HepG2 (cell line): ENCODE data around the gene TTBK1. TPM values are rescaled to one million over a fixed set of nuclear protein-coding genes. Genes with fewer than 3 reads are reported as not detected.

ENCODE experiments used
- ATF7 ChIP-seq, 2 experiments: fragments of 450-650 bp in 1 of 2; sonication (generic) in 1 of 2; formaldehyde crosslinking in 1 of 2; IDR thresholded peaks; 2 replicates each; pipeline versions ENCODE4 v1.4.0 to v1.6.1; 2016 to 2020; ENCODE audit warnings: antibody characterized with exemption in 1 of 2, mild to moderate bottlenecking in 1 of 2, missing genetic modification reagents in 1 of 2
- FOXJ3 ChIP-seq: sonication (generic); formaldehyde crosslinking; IDR thresholded peaks from 2 replicates; pipeline ENCODE4 v1.4.0; 2020; ENCODE audit warnings: missing genetic modification reagents, mild to moderate bottlenecking, borderline replicate concordance
- FOXK2 ChIP-seq: fragments of 450-650 bp; IDR thresholded peaks from 2 replicates; pipeline ENCODE4 v1.6.1; 2016
- GPN1 ChIP-seq: sonication (generic); formaldehyde crosslinking; IDR thresholded peaks from 2 replicates; pipeline ENCODE4 v1.5.1; 2020; ENCODE audit warnings: missing genetic modification reagents, borderline replicate concordance
- ISL2 ChIP-seq: sonication (generic); formaldehyde crosslinking; IDR thresholded peaks from 2 replicates; pipeline ENCODE4 v1.5.0; 2020; ENCODE audit warnings: missing genetic modification reagents
- ISX ChIP-seq: sonication (generic); formaldehyde crosslinking; conservative IDR thresholded peaks from 2 replicates; pipeline ENCODE4 v1.5.0; 2020; ENCODE audit warnings: missing genetic modification reagents
- JUND ChIP-seq: sonication (generic); formaldehyde crosslinking; IDR thresholded peaks from 2 replicates; pipeline ENCODE4 v1.8.0; 2022; ENCODE audit warnings: mild to moderate bottlenecking, missing genetic modification reagents
- MEIS1 ChIP-seq: sonication (generic); formaldehyde crosslinking; IDR thresholded peaks from 2 replicates; pipeline ENCODE4 v1.9.0; 2021; ENCODE audit warnings: mild to moderate bottlenecking, missing genetic modification reagents, moderate library complexity, borderline replicate concordance
- NFIB ChIP-seq: sonication (generic); formaldehyde crosslinking; IDR thresholded peaks from 2 replicates; pipeline ENCODE4 v1.9.0; 2021; ENCODE audit warnings: missing genetic modification reagents, mild to moderate bottlenecking, borderline replicate concordance
- RFXAP ChIP-seq: sonication (generic); formaldehyde crosslinking; IDR thresholded peaks from 2 replicates; pipeline ENCODE4 v1.4.0; 2020; ENCODE audit warnings: missing genetic modification reagents, borderline replicate concordance
- SNAPC2 ChIP-seq: sonication (generic); formaldehyde crosslinking; IDR thresholded peaks from 2 replicates; pipeline ENCODE4 v1.8.1; 2022; ENCODE audit warnings: mild to moderate bottlenecking, missing genetic modification reagents
- SP4 ChIP-seq: sonication (generic); formaldehyde crosslinking; IDR thresholded peaks from 2 replicates; pipeline ENCODE4 v1.8.1; 2023; ENCODE audit warnings: mild to moderate bottlenecking, missing genetic modification reagents
- ZFP37 ChIP-seq: sonication (generic); formaldehyde crosslinking; IDR thresholded peaks from 2 replicates; pipeline ENCODE4 v1.4.0; 2020; ENCODE audit warnings: missing genetic modification reagents, borderline replicate concordance
- ZNF558 ChIP-seq: sonication (generic); formaldehyde crosslinking; IDR thresholded peaks from 2 replicates; pipeline ENCODE4 v1.9.0; 2022; ENCODE audit warnings: mild to moderate bottlenecking, missing genetic modification reagents, borderline replicate concordance
- ZNF605 ChIP-seq: sonication (generic); formaldehyde crosslinking; IDR thresholded peaks from 2 replicates; pipeline ENCODE4 v1.8.0; 2022; ENCODE audit warnings: mild to moderate bottlenecking, missing genetic modification reagents
- ZNF674 ChIP-seq: sonication (generic); formaldehyde crosslinking; IDR thresholded peaks from 2 replicates; pipeline ENCODE4 v1.5.0; 2020; ENCODE audit warnings: low read depth, mild to moderate bottlenecking, missing genetic modification reagents
- ZNF83 ChIP-seq: sonication (generic); formaldehyde crosslinking; IDR thresholded peaks from 2 replicates; pipeline ENCODE4 v1.4.0; 2020; ENCODE audit warnings: missing genetic modification reagents, mild to moderate bottlenecking, borderline replicate concordance
- ZSCAN9 ChIP-seq: IDR thresholded peaks from 2 replicates; pipeline ENCODE4 v1.6.1; 2016; ENCODE audit warnings: borderline replicate concordance
- polyA plus RNA-seq, 8 experiments: library from polyadenylated mRNA; depleted of rRNA in 3 of 8; stranded (reverse) in 7 of 8; unstranded in 1 of 8; fragments of >200 nt; fragmentation: Illumina TruSeq in 4 of 8; extraction: Trizol in 4 of 8; gene quantifications; 2 replicates each; pipeline versions ENCODE4 v1.2.1 to v1.2.3, GENCODE V29; 2011 to 2016; ENCODE audit warnings: low read depth in 4 of 8, missing spikeins in 1 of 8, mixed read lengths in 1 of 8; ENCODE audit not compliant: insufficient read depth in 1 of 8
- total RNA-seq, 5 experiments: library from RNA; depleted of rRNA; stranded (reverse); fragments of >200 nt; fragmentation: Illumina TruSeq; extraction: Trizol; gene quantifications; 2 replicates each; pipeline ENCODE4 v1.2.3, GENCODE V29; 2016; ENCODE audit warnings: low read depth in 1 of 5
- TF ChIP-seq, protein P1 (sequence below): sonication (generic); formaldehyde crosslinking; IDR thresholded peaks from 2 replicates; pipeline ENCODE4 v1.5.1; 2020; ENCODE audit warnings: missing genetic modification reagents, mild to moderate bottlenecking, borderline replicate concordance
- TF ChIP-seq, protein P2 (sequence below): sonication (generic); formaldehyde crosslinking; IDR thresholded peaks from 2 replicates; pipeline ENCODE4 v1.4.0; 2020; ENCODE audit warnings: missing genetic modification reagents

The TTBK1 gene
- total and polyA plus RNA-seq, 2 of the 13 experiments (the other 11 are each of a cell fraction or from before 2014, with no cell fraction given), result 0.24 to 0.33 TPM

DNA sequence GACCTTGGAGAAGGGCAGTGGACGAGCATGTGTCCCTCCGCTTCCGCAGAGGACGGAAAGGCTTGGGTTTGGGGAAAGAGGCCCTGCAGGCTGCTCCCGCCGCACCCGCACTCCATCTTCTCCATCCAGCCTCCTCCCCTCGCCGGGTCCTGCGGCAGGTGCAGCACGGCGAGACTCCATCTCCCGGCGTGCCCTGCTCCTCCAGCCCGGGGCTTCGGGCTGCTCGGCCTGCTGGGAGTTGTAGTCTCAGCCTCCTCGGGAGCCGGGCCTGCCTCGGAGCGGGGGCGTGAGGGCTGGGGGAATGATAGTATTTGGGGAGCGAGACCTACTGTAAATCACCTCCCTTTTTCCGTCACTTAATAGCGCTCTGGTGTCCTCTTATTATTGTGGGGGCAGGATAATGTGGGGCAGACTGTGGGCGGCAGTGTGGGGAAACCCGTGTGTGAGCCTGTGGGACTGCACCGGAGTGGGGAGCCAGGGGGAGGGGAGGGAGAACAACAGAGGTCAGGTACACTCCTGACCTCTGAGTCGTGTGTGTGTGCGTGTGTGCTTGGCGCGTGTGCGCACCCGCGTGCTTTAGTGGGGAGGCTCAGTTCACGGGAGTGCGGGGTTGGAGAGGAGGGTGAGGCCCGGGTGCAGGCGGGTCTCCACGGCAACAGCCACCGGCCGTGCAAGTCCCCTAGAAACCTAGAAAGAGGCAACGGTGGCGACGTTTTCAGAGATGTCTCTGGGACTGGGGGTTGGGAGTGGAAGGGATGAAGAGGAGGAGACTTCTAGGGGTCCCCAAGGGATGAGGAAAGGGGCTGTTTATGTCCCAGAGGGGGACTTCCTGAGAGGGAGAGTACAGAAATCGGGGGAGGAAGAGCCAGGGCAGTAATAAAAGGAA lies 4.1 kb downstream of the TTBK1 start (continued):
- TF ChIP-seq ISL2 (CRISPR knock-in tag) (no peak), FOXK2 (no peak), SNAPC2 (CRISPR knock-in tag) (no peak), ZNF674 (CRISPR knock-in tag) (no peak), ZNF83 (no peak; the same call in 1 of the 2 replicates), MEIS1 (CRISPR knock-in tag) (no peak; the same call in 1 of the 2 replicates), GPN1 (0 out of 2 replicates have a peak, but pooled peaks have one; percentile 12), RFXAP (CRISPR knock-in tag) (no peak; the same call in 1 of the 2 replicates), NFIB (CRISPR knock-in tag) (no peak), ATF7 (IDR thresholded peaks at IDR 0.05) (no peak), ATF7 (CRISPR knock-in tag; IDR thresholded peaks at IDR 0.05) (no peak), ZSCAN9 (CRISPR knock-in tag) (peak; percentile 14; the same call in 1 of the 2 replicates), ZNF605 (CRISPR knock-in tag) (no peak), JUND (CRISPR knock-in tag) (no peak), ZNF558 (CRISPR knock-in tag) (no peak; the same call in 1 of the 2 replicates), SP4 (0 out of 2 replicates have a peak, but pooled peaks have one; percentile 25), FOXJ3 (CRISPR knock-in tag) (0 out of 2 replicates have a peak, but pooled peaks have one; percentile 22), ZFP37 (CRISPR knock-in tag) (no peak), ISX (CRISPR knock-in tag) (no peak)
- TF ChIP-seq, protein P1, sequence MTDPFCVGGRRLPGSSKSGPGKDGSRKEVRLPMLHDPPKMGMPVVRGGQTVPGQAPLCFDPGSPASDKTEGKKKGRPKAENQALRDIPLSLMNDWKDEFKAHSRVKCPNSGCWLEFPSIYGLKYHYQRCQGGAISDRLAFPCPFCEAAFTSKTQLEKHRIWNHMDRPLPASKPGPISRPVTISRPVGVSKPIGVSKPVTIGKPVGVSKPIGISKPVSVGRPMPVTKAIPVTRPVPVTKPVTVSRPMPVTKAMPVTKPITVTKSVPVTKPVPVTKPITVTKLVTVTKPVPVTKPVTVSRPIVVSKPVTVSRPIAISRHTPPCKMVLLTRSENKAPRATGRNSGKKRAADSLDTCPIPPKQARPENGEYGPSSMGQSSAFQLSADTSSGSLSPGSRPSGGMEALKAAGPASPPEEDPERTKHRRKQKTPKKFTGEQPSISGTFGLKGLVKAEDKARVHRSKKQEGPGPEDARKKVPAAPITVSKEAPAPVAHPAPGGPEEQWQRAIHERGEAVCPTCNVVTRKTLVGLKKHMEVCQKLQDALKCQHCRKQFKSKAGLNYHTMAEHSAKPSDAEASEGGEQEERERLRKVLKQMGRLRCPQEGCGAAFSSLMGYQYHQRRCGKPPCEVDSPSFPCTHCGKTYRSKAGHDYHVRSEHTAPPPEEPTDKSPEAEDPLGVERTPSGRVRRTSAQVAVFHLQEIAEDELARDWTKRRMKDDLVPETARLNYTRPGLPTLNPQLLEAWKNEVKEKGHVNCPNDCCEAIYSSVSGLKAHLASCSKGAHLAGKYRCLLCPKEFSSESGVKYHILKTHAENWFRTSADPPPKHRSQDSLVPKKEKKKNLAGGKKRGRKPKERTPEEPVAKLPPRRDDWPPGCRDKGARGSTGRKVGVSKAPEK, result peak; percentile 69; the same call in 1 of the 2 replicates
- TF ChIP-seq, protein P2, sequence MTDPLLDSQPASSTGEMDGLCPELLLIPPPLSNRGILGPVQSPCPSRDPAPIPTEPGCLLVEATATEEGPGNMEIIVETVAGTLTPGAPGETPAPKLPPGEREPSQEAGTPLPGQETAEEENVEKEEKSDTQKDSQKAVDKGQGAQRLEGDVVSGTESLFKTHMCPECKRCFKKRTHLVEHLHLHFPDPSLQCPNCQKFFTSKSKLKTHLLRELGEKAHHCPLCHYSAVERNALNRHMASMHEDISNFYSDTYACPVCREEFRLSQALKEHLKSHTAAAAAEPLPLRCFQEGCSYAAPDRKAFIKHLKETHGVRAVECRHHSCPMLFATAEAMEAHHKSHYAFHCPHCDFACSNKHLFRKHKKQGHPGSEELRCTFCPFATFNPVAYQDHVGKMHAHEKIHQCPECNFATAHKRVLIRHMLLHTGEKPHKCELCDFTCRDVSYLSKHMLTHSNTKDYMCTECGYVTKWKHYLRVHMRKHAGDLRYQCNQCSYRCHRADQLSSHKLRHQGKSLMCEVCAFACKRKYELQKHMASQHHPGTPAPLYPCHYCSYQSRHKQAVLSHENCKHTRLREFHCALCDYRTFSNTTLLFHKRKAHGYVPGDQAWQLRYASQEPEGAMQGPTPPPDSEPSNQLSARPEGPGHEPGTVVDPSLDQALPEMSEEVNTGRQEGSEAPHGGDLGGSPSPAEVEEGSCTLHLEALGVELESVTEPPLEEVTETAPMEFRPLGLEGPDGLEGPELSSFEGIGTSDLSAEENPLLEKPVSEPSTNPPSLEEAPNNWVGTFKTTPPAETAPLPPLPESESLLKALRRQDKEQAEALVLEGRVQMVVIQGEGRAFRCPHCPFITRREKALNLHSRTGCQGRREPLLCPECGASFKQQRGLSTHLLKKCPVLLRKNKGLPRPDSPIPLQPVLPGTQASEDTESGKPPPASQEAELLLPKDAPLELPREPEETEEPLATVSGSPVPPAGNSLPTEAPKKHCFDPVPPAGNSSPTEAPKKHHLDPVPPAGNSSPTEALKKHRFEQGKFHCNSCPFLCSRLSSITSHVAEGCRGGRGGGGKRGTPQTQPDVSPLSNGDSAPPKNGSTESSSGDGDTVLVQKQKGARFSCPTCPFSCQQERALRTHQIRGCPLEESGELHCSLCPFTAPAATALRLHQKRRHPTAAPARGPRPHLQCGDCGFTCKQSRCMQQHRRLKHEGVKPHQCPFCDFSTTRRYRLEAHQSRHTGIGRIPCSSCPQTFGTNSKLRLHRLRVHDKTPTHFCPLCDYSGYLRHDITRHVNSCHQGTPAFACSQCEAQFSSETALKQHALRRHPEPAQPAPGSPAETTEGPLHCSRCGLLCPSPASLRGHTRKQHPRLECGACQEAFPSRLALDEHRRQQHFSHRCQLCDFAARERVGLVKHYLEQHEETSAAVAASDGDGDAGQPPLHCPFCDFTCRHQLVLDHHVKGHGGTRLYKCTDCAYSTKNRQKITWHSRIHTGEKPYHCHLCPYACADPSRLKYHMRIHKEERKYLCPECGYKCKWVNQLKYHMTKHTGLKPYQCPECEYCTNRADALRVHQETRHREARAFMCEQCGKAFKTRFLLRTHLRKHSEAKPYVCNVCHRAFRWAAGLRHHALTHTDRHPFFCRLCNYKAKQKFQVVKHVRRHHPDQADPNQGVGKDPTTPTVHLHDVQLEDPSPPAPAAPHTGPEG (CRISPR knock-in tag), result no peak
